Panc1 (cell line): ENCODE measurements around the gene MEGF6. TPM values are rescaled to one million over a fixed set of nuclear protein-coding genes. Genes with fewer than 3 reads are reported as not detected.

Source experiments
- ATAC-seq: fragments of 200-7000 bp; cut with Tn5 transposase; 2 replicates; pipeline ENCODE4 v1.9.1; 2020; ENCODE audit warnings: mild to moderate bottlenecking, moderate library complexity
- BruUV-seq: library from RNA; stranded (reverse); fragments of 400-500 nt; replicated peaks from 2 replicates; lab custom pipeline; 2021; lab: Mats Ljungman, UMichigan
- CTCF ChIA-PET: fragments of 300-600 bp; sonication (Branson Sonifier 250); formaldehyde crosslinking; loops from one replicate; lab custom pipeline; 2022; ENCODE audit warnings: antibody characterized with exemption; lab: Charles Lee
- POLR2A ChIA-PET: fragments of 300-600 bp; sonication (Branson Sonifier 250); formaldehyde crosslinking; loops from one replicate; lab custom pipeline; 2022; ENCODE audit warnings: antibody characterized with exemption; lab: Charles Lee
- DNase-seq: peaks from one replicate; pipeline ENCODE4 v3.0.0-alpha.2; 2010; ENCODE audit warnings: low read depth, low spot score
- H3K27ac ChIP-seq: 2 replicates; pipeline ENCODE4 v1.5.1; 2011; ENCODE audit warnings: mild to moderate bottlenecking, low read length, inconsistent platforms
- H3K27me3 ChIP-seq: fragments of 200-500 bp; sonication (Bioruptor generic); 2 replicates; pipeline ENCODE4 v1.6.0; 2014; ENCODE audit warnings: low read length, inconsistent platforms; ENCODE audit not compliant: control insufficient read depth, insufficient read depth
- H3K36me3 ChIP-seq: fragments of 200-500 bp; sonication (Bioruptor generic); 2 replicates; pipeline ENCODE4 v1.5.1; 2014; ENCODE audit warnings: inconsistent platforms, mild to moderate bottlenecking, low read length, moderate library complexity; ENCODE audit not compliant: control insufficient read depth, insufficient read depth
- H3K4me1 ChIP-seq: 2 replicates; pipeline ENCODE4 v1.5.1; 2011; ENCODE audit warnings: inconsistent platforms, mild to moderate bottlenecking, low read length, moderate library complexity; ENCODE audit not compliant: control insufficient read depth, insufficient read depth
- H3K4me3 ChIP-seq, 2 experiments: 2 replicates each; pipeline ENCODE4 v1.5.1; 2011 to 2012; ENCODE audit warnings: low read depth in 2 of 2, low read length in 2 of 2, mild to moderate bottlenecking in 2 of 2, inconsistent platforms in 1 of 2, moderate library complexity in 1 of 2
- H3K9me3 ChIP-seq: fragments of 200-500 bp; sonication (Bioruptor generic); 2 replicates; pipeline ENCODE4 v1.5.1; 2014; ENCODE audit warnings: low read depth, mild to moderate bottlenecking, inconsistent platforms, low read length, moderate library complexity; ENCODE audit not compliant: control insufficient read depth, insufficient read depth
- POLR2AphosphoS5 ChIP-seq: IDR thresholded peaks from 2 replicates; pipeline ENCODE4 v1.6.1; 2012; ENCODE audit warnings: mild to moderate bottlenecking, low read depth, low read length, moderate library complexity
- SIN3A ChIP-seq: IDR thresholded peaks from 2 replicates; pipeline ENCODE4 v1.6.1; 2012; ENCODE audit warnings: low read depth, mild to moderate bottlenecking, low read length, moderate library complexity, borderline replicate concordance; ENCODE audit not compliant: insufficient read depth
- TCF7L2 ChIP-seq: IDR thresholded peaks from 2 replicates; pipeline ENCODE4 v1.6.1; 2011; ENCODE audit warnings: mild to moderate bottlenecking, low read depth, low read length, inconsistent platforms
- in situ Hi-C: cut with HindIII; loops from 2 replicates; pipeline ENCODE4 v1.10.0; 2016; ENCODE audit warnings: low sequenced_read_pairs, low pct_unique_long_range_greater_than_20kb
- intact Hi-C: fragments of 100-400 bp; cut with micrococcal nuclease; formaldehyde crosslinking; loops from one replicate; pipeline ENCODE4 v1.10.0; 2022; ENCODE audit not compliant: unreplicated experiment
- total RNA-seq: library from RNA; stranded (reverse); gene quantifications from one replicate; pipeline ENCODE4 v1.2.1, GENCODE V29; 2021; ENCODE audit not compliant: unreplicated experiment
- TF ChIP-seq, protein P1 (sequence below): fragments of 450-650 bp; IDR thresholded peaks from 2 replicates; pipeline ENCODE4 v1.5.1; 2017; ENCODE audit warnings: mild to moderate bottlenecking
- TF ChIP-seq, protein P2 (sequence below), 2 experiments: IDR thresholded peaks; 2 replicates each; pipeline ENCODE4 v1.6.1; 2011 to 2012; ENCODE audit warnings: low read depth in 2 of 2, control low read depth in 1 of 2, low read length in 1 of 2, mild to moderate bottlenecking in 1 of 2, moderate library complexity in 1 of 2; ENCODE audit not compliant: insufficient read depth in 1 of 2

MEGF6 gene
- total RNA-seq, 1 experiment from 2014 or later = 32.6 TPM

DNA sequence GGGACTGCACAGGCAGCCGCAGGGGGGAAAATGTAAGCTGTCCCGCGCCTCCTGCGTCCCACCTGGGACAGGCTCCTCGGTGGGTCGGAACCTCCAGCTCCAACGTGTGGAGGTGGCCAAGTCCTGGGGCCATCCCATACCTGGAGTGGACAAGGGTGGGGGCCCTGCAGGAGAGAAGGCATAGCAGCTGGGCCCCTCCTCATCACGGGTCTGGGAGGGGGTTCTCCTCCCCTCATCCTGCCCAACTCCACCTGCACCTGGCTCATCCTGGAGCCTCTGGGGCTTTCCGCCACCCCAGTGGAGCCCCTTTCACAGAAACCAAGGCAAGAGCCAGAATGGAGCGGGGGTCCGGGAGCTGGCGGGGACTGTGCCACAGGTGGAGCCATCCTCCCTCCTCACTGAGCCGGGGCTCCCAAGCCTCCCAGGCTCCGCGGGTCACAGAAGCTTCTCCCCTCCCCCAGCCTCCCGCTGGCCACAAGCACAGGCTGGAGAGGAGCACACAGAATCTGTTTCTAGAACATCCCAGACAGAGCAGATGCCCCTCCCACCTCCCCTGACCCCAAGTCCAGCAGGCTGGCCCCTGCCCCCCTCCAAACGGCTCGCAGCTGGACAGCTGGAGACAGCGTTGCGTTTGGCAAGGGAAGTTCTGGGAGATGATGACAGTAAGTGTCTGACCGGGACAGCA lies 65.8 kb downstream of the MEGF6 start:
- BruUV-seq = no TSS peak
- H3K4me3 ChIP-seq = no peak overlapping the region
- in situ Hi-C loops = no loop called here
- H3K9me3 ChIP-seq = no peaks in the 10 kb centered on the region
- TF ChIP-seq TCF7L2 (no peak), POLR2AphosphoS5 (no peak), SIN3A (no peak)
- TF ChIP-seq, protein P1, sequence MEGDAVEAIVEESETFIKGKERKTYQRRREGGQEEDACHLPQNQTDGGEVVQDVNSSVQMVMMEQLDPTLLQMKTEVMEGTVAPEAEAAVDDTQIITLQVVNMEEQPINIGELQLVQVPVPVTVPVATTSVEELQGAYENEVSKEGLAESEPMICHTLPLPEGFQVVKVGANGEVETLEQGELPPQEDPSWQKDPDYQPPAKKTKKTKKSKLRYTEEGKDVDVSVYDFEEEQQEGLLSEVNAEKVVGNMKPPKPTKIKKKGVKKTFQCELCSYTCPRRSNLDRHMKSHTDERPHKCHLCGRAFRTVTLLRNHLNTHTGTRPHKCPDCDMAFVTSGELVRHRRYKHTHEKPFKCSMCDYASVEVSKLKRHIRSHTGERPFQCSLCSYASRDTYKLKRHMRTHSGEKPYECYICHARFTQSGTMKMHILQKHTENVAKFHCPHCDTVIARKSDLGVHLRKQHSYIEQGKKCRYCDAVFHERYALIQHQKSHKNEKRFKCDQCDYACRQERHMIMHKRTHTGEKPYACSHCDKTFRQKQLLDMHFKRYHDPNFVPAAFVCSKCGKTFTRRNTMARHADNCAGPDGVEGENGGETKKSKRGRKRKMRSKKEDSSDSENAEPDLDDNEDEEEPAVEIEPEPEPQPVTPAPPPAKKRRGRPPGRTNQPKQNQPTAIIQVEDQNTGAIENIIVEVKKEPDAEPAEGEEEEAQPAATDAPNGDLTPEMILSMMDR = no peak
- TF ChIP-seq, protein P2, sequence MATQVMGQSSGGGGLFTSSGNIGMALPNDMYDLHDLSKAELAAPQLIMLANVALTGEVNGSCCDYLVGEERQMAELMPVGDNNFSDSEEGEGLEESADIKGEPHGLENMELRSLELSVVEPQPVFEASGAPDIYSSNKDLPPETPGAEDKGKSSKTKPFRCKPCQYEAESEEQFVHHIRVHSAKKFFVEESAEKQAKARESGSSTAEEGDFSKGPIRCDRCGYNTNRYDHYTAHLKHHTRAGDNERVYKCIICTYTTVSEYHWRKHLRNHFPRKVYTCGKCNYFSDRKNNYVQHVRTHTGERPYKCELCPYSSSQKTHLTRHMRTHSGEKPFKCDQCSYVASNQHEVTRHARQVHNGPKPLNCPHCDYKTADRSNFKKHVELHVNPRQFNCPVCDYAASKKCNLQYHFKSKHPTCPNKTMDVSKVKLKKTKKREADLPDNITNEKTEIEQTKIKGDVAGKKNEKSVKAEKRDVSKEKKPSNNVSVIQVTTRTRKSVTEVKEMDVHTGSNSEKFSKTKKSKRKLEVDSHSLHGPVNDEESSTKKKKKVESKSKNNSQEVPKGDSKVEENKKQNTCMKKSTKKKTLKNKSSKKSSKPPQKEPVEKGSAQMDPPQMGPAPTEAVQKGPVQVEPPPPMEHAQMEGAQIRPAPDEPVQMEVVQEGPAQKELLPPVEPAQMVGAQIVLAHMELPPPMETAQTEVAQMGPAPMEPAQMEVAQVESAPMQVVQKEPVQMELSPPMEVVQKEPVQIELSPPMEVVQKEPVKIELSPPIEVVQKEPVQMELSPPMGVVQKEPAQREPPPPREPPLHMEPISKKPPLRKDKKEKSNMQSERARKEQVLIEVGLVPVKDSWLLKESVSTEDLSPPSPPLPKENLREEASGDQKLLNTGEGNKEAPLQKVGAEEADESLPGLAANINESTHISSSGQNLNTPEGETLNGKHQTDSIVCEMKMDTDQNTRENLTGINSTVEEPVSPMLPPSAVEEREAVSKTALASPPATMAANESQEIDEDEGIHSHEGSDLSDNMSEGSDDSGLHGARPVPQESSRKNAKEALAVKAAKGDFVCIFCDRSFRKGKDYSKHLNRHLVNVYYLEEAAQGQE (IDR thresholded peaks at IDR 0.05; ENCODE audit: insufficient read depth in 1 of 2, low read depth in 2 of 2, low read length in 1 of 2) = no peak
- 0 out of 2 replicates have a peak overlapping the region, but pooled peaks have one; percentile 23 for H3K27ac ChIP-seq
- ATAC-seq (no peak), DNase-seq (no peak)
- intact Hi-C loops = no loop called here
- H3K27me3 ChIP-seq = no peaks in the 10 kb centered on the region
- ChIA-PET CTCF (no interaction called here), POLR2A (no interaction called here)
- no peaks in the 10 kb centered on the region for H3K36me3 ChIP-seq
- peaks cover 47% of the 10 kb centered on the region for H3K4me1 ChIP-seq

DNA sequence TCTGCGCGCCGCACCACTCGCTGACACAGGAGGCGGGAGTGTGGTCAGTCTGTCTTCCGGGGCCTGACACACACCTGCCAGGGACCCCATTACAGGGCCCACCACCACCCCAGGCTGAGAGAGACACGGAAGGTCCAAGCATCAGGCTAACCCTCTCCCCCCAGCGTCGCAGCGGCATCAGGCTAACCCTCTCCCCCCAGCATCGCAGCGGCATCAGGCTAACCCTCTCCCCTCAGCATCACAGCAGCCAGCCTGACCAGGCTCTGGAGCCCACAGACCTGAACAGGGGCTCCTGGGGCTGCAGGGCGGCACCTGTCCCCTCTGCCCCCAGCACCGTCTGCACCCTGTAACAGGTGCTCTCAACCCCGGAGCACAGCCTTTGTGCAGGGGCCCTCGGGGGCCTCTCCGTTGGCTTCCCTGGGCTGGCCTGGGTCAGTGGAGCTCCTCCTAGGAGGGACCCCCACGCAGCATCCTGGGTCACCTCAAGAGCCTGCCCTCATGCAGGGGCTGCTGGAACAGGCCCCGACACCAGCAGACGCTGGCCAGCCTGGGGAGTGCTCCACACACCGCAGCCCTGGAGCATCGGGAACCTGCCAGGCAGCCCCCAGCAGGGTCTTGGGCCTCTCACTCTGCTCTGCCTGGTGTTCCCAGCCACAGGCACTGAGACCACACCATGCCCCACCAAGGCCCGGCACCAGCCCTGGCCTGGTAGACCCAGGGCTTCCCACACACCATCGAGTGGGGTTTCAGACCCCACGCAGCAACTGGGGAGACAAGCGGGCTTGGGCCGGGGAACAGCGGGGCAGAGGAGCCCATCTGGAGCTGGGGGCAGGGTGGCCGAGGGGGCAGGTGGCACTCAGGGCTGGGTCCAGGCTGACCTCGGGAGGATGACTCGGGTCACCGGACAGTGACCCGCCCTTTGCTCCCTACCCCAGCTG lies 67.0 kb downstream of the MEGF6 start:
- Histone ChIP-seq H3K27me3 (no peaks in the 10 kb centered on the region), H3K4me3 (no peak overlapping the region), H3K4me1 (peaks cover 55% of the 10 kb centered on the region), H3K27ac (peak overlapping the region; percentile 75), H3K9me3 (no peaks in the 10 kb centered on the region), H3K36me3 (no peaks in the 10 kb centered on the region)
- CTCF ChIA-PET = no interaction called here
- BruUV-seq = no TSS peak
- POLR2A ChIA-PET = no interaction called here
- ATAC-seq (no peak), DNase-seq (no peak)
- intact Hi-C loops (no loop called here), in situ Hi-C loops (no loop called here)
- TF ChIP-seq, protein P2 (IDR thresholded peaks at IDR 0.05; ENCODE audit: insufficient read depth in 1 of 2, low read depth in 2 of 2, low read length in 1 of 2) = no peak
- TF ChIP-seq, protein P1 = no peak
- TF ChIP-seq SIN3A (no peak), TCF7L2 (no peak)
